Stimulated activated CD8-positive, alpha-beta memory T cell treated with anti-CD3 and anti-CD28 coated beads, Interleukin-2, amount 100 ng/mL, for 1 hour (primary cell): ENCODE results near the gene ADGRV1.
"Not testable (repeated sequence)": the region's sequence is repeated elsewhere in the genome, so short reads cannot be mapped to it uniquely, and the experiment has no call there.

Experiments
- DNase-seq, 2 donors: peaks; one replicate each; pipeline ENCODE4 v3.0.0-alpha.2; 2020; ENCODE audit warnings: low read depth in 2 of 2

ADGRV1 gene

GRCh38 chr5:90645024-90645610 is 86.5 kb downstream of the ADGRV1 start:
- DNase-seq = no peak

GRCh38 chr5:90650767-90651166 is 92.2 kb downstream of the ADGRV1 start:
- no peak for DNase-seq

- no peak for DNase-seq
Measured at GRCh38 chr5:90654215-90654614, 95.6 kb downstream of the ADGRV1 start.

GRCh38 chr5:90655423-90655822 is 96.8 kb downstream of the ADGRV1 start:
- no peak for DNase-seq

- DNase-seq = no peak
Measured at GRCh38 chr5:90657030-90657429, 98.4 kb downstream of the ADGRV1 start.

GRCh38 chr5:90657788-90658187 is 99.2 kb downstream of the ADGRV1 start:
- DNase-seq = no peak

- no peak for DNase-seq
Measured at GRCh38 chr5:90658620-90659019, 100.0 kb downstream of the ADGRV1 start.

GRCh38 chr5:90668079-90668565 is 109.5 kb downstream of the ADGRV1 start:
- not testable (repeated sequence) for DNase-seq

GRCh38 chr5:90675222-90675621 is 116.6 kb downstream of the ADGRV1 start:
- no peak for DNase-seq

GRCh38 chr5:90680921-90681563 is 122.4 kb downstream of the ADGRV1 start:
- no peak for DNase-seq

- DNase-seq = no peak
Measured at GRCh38 chr5:90682278-90682677, 123.7 kb downstream of the ADGRV1 start.

GRCh38 chr5:90685425-90686022 is 126.9 kb downstream of the ADGRV1 start:
- no peak for DNase-seq

GRCh38 chr5:90686363-90686762 is 127.8 kb downstream of the ADGRV1 start:
- DNase-seq = not testable (repeated sequence)

GRCh38 chr5:90687458-90687857 is 128.9 kb downstream of the ADGRV1 start:
- not testable (repeated sequence) for DNase-seq

- DNase-seq = no peak
Measured at GRCh38 chr5:90689064-90689463, 130.5 kb downstream of the ADGRV1 start.

GRCh38 chr5:90690307-90690706 is 131.7 kb downstream of the ADGRV1 start:
- no peak for DNase-seq

GRCh38 chr5:90691533-90691932 is 132.9 kb downstream of the ADGRV1 start:
- DNase-seq = no peak

GRCh38 chr5:90696153-90696552 is 137.6 kb downstream of the ADGRV1 start:
- DNase-seq = no peak

- DNase-seq = no peak
Measured at GRCh38 chr5:90700299-90700698, 141.7 kb downstream of the ADGRV1 start.

GRCh38 chr5:90703932-90704331 is 145.3 kb downstream of the ADGRV1 start:
- no peak for DNase-seq

GRCh38 chr5:90707698-90708097 is 149.1 kb downstream of the ADGRV1 start:
- DNase-seq = no peak

GRCh38 chr5:90709323-90710155 is 150.9 kb downstream of the ADGRV1 start:
- no peak for DNase-seq
